ENCODE results near the gene NADSYN1.

GRCh38 chr11:71442123-71442522, 10.9 kb upstream of the NADSYN1 start:
- TF ChIP-seq CTCF (conservative IDR thresholded peaks at IDR 0.05; ENCODE audit: low read depth in 2 of 2) (no peak), POLR2AphosphoS5 (IDR thresholded peaks at IDR 0.05; ENCODE audit: low read depth) (no peak), EZH2 (IDR thresholded peaks at IDR 0.05; ENCODE audit: low read depth, unreplicated experiment) (no peak), ZNF114 (CRISPR knock-in tag; IDR thresholded peaks at IDR 0.05) (no peak)

Data from GM23338 (cell line).